AG04449 (cell line): Measurements from ENCODE around the gene ART1.

Experiments used
- CTCF ChIA-PET: fragments of 350-600 bp; formaldehyde crosslinking; extraction: SDS; loops from one replicate; lab custom pipeline; 2021; ENCODE audit warnings: antibody characterized with exemption; lab: Yijun Ruan, JAX
- POLR2A ChIA-PET: fragments of 400-600, 350-600 bp; formaldehyde crosslinking; extraction: SDS; loops from one replicate; lab custom pipeline; 2020; ENCODE audit warnings: antibody characterized with exemption, inconsistent platforms; lab: Yijun Ruan, JAX
- DNase-seq: peaks from one replicate; pipeline ENCODE4 v3.0.0-alpha.2; 2010; ENCODE audit warnings: low read depth, low spot score
- H3K4me3 ChIP-seq: 2 replicates; pipeline ENCODE4 v1.5.1; 2011; ENCODE audit warnings: low read depth, mild to moderate bottlenecking, control low read depth, low read length
- CTCF ChIP-seq: IDR thresholded peaks from one replicate; pipeline ENCODE4 v1.5.1; 2011; ENCODE audit warnings: mild to moderate bottlenecking, moderate library complexity, low read length, control low read depth, inconsistent platforms; ENCODE audit not compliant: insufficient read depth; ENCODE audit errors: missing control alignments

Gene ART1

GRCh38 chr11:3610846-3611245 is 34.1 kb upstream of the ART1 start:
- ChIA-PET POLR2A (no interaction called here), CTCF (interaction anchor here (0.7 to 4.5 kb wide), 8 partner anchors 8 to 187 kb away, joined by 3 to 31 read pairs (median 8); no protein-coding TSS in a partner anchor)
- no peak for DNase-seq
- no peak overlapping the region for H3K4me3 ChIP-seq
- no peak for TF ChIP-seq CTCF

GRCh38 chr11:3611976-3612678 is 32.8 kb upstream of the ART1 start:
- no peak for DNase-seq
- H3K4me3 ChIP-seq, result no peak overlapping the region
- ChIA-PET CTCF (no interaction called here), POLR2A (no interaction called here)
- TF ChIP-seq CTCF, result no peak

GRCh38 chr11:3613998-3614741 is 30.8 kb upstream of the ART1 start:
- CTCF ChIA-PET, result interaction anchor here (1.2 to 1.4 kb wide), 4 partner anchors 8 to 138 kb away, joined by 3 to 5 read pairs (median 3); no protein-coding TSS in a partner anchor
- H3K4me3 ChIP-seq, result no peak overlapping the region
- POLR2A ChIA-PET, result interaction anchor here (1.0 kb wide), 1 partner anchor 13 kb away, joined by 3 read pairs; no protein-coding TSS in a partner anchor
- no peak for DNase-seq
- TF ChIP-seq CTCF, result no peak

GRCh38 chr11:3614742-3615171 is 30.2 kb upstream of the ART1 start:
- no peak overlapping the region for H3K4me3 ChIP-seq
- POLR2A ChIA-PET, result interaction anchor here (1.0 kb wide), 1 partner anchor 13 kb away, joined by 3 read pairs; no protein-coding TSS in a partner anchor
- no peak for TF ChIP-seq CTCF
- DNase-seq, result no peak
- CTCF ChIA-PET, result interaction anchor here (1.2 to 1.4 kb wide), 4 partner anchors 9 to 139 kb away, joined by 3 to 5 read pairs (median 3); no protein-coding TSS in a partner anchor

GRCh38 chr11:3615998-3616397 is 28.9 kb upstream of the ART1 start:
- no peak for DNase-seq
- TF ChIP-seq CTCF, result no peak
- H3K4me3 ChIP-seq, result no peak overlapping the region
- ChIA-PET POLR2A (no interaction called here), CTCF (interaction anchor here (0.7 to 1.6 kb wide), 3 partner anchors 9 to 34 kb away, joined by 3 to 4 read pairs (median 3); no protein-coding TSS in a partner anchor)
